Caco-2 (cell line): Measurements from ENCODE around the gene KNG1. TPM values are rescaled to one million over a fixed set of nuclear protein-coding genes. Genes with fewer than 3 reads are reported as not detected.

Experiments used
- BruUV-seq: library from RNA; stranded (reverse); fragments of 400-500 nt; replicated peaks from 2 replicates; lab custom pipeline; 2021; lab: Mats Ljungman, UMichigan
- CTCF ChIA-PET: fragments of 300-600 bp; sonication (Branson Sonifier 250); formaldehyde crosslinking; loops from one replicate; lab custom pipeline; 2022; ENCODE audit warnings: antibody characterized with exemption; lab: Charles Lee
- POLR2A ChIA-PET: fragments of 300-600 bp; sonication (Branson Sonifier 250); formaldehyde crosslinking; loops from one replicate; lab custom pipeline; 2022; ENCODE audit warnings: antibody characterized with exemption; lab: Charles Lee
- DNase-seq, 2 experiments: peaks; one replicate each; pipeline versions ENCODE4 v3.0.0 to v3.0.0-alpha.2; 2020 to 2022
- H3K27me3 ChIP-seq: replicated peaks from 2 replicates; pipeline ENCODE4 v1.6.0; 2011; ENCODE audit warnings: low read length; ENCODE audit not compliant: control insufficient read depth, insufficient read depth
- H3K36me3 ChIP-seq: 2 replicates; pipeline ENCODE4 v1.5.1; 2011; ENCODE audit warnings: low read length; ENCODE audit not compliant: control insufficient read depth, insufficient read depth
- H3K4me1 ChIP-seq: fragments of 250-450 bp; sonication (Bioruptor Pico); 2 replicates; pipeline ENCODE4 v1.5.1; 2020; ENCODE audit warnings: mild to moderate bottlenecking
- H3K4me3 ChIP-seq: 2 replicates; pipeline ENCODE4 v1.5.1; 2011; ENCODE audit warnings: low read depth, mild to moderate bottlenecking, control low read depth, low read length
- H3K9me3 ChIP-seq: fragments of 250-450 bp; sonication (Bioruptor Pico); 2 replicates; pipeline ENCODE4 v1.5.1; 2020; ENCODE audit warnings: mild to moderate bottlenecking, moderate library complexity
- H3K27ac Mint-ChIP-seq: one replicate; pipeline ENCODE4 v1.8.0; 2022; ENCODE audit warnings: mixed read lengths; ENCODE audit not compliant: unreplicated experiment
- H3K27me3 Mint-ChIP-seq: one replicate; pipeline ENCODE4 v1.8.0; 2022; ENCODE audit warnings: mixed read lengths; ENCODE audit not compliant: insufficient read depth, unreplicated experiment
- H3K36me3 Mint-ChIP-seq: one replicate; pipeline ENCODE4 v1.8.0; 2022; ENCODE audit warnings: mild to moderate bottlenecking, mixed read lengths; ENCODE audit not compliant: insufficient read depth, unreplicated experiment
- H3K4me1 Mint-ChIP-seq: one replicate; pipeline ENCODE4 v1.8.0; 2022; ENCODE audit warnings: low read depth, mixed read lengths; ENCODE audit not compliant: unreplicated experiment
- H3K4me3 Mint-ChIP-seq: one replicate; pipeline ENCODE4 v1.8.0; 2022; ENCODE audit warnings: mild to moderate bottlenecking, moderate library complexity, mixed read lengths; ENCODE audit not compliant: unreplicated experiment
- H3K9me3 Mint-ChIP-seq: one replicate; pipeline ENCODE4 v1.8.0; 2022; ENCODE audit warnings: mixed read lengths; ENCODE audit not compliant: unreplicated experiment
- intact Hi-C: fragments of 100-400 bp; cut with micrococcal nuclease; formaldehyde crosslinking; loops from one replicate; pipeline ENCODE4 v1.10.0; 2022; ENCODE audit not compliant: unreplicated experiment
- total RNA-seq: library from RNA; stranded (reverse); gene quantifications from 2 replicates; pipeline ENCODE4 v1.2.3, GENCODE V29; 2022
- TF ChIP-seq, protein P1 (sequence below), 2 experiments: fragments of 200-600 bp in 1 of 2; IDR thresholded peaks; 1 replicate in 1 of 2; 2 replicates in 1 of 2; pipeline versions ENCODE4 v1.5.1 to v1.8.0; 2011 to 2022; ENCODE audit warnings: antibody characterized with exemption in 1 of 2, control low read depth in 1 of 2, inconsistent platforms in 1 of 2, low read depth in 1 of 2, low read length in 1 of 2, mild to moderate bottlenecking in 1 of 2, moderate library complexity in 1 of 2; ENCODE audit not compliant: insufficient read depth in 1 of 2, severe bottlenecking in 1 of 2, unreplicated experiment in 1 of 2

Gene KNG1
- total RNA-seq, 1 experiment from 2014 or later, result 9.5 TPM

DNA sequence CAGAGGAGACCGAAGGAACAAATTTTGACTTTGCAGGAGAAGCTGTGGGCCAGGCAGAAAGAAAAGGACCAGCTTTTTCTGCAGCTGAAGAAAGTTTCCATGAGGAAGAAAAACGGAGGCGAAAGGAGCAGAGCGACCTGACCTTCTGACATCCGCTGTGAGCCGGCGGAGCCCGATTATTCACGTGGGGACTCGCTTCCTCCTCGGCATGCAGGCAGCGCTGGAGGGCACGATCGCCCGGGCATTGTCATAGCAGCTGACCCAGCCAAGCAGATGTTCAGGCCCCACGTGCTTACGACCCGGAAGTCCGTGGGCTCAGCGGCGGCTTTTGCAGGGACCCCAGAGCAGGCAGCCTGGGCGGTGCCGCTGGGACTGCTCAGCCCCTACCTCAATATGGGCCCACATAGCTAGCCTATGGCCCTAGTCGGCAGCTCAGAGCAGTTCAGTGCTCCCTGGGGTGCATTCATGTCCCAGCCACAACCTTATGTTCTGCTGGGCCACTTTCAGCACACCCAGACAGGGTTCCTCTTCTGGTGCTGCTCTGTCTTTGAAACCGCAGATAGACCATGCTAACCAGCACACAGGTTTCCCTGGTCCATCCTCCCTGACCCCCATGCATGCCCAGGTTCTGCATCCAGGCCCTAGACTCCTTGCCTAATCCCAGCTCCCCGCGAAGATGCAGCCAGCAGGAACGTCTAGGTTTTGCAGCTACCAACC lies 55.7 kb downstream of the KNG1 start:
- ChIA-PET POLR2A (no interaction called here), CTCF (no interaction called here)
- Mint-ChIP-seq H3K36me3 (no peaks in the 10 kb centered on the region), H3K27ac (no peak overlapping the region), H3K4me3 (peak overlapping the region; percentile 64), H3K4me1 (no peaks in the 10 kb centered on the region), H3K9me3 (no peaks in the 10 kb centered on the region), H3K27me3 (no peaks in the 10 kb centered on the region)
- intact Hi-C loops, result no loop called here
- no peaks in the 10 kb centered on the region for H3K9me3 ChIP-seq
- no peak for DNase-seq
- TF ChIP-seq, protein P1, sequence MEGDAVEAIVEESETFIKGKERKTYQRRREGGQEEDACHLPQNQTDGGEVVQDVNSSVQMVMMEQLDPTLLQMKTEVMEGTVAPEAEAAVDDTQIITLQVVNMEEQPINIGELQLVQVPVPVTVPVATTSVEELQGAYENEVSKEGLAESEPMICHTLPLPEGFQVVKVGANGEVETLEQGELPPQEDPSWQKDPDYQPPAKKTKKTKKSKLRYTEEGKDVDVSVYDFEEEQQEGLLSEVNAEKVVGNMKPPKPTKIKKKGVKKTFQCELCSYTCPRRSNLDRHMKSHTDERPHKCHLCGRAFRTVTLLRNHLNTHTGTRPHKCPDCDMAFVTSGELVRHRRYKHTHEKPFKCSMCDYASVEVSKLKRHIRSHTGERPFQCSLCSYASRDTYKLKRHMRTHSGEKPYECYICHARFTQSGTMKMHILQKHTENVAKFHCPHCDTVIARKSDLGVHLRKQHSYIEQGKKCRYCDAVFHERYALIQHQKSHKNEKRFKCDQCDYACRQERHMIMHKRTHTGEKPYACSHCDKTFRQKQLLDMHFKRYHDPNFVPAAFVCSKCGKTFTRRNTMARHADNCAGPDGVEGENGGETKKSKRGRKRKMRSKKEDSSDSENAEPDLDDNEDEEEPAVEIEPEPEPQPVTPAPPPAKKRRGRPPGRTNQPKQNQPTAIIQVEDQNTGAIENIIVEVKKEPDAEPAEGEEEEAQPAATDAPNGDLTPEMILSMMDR (IDR thresholded peaks at IDR 0.05; ENCODE audit: insufficient read depth in 1 of 2, low read depth in 1 of 2, low read length in 1 of 2, severe bottlenecking in 1 of 2, unreplicated experiment in 1 of 2), result no peak
- no peaks in the 10 kb centered on the region for H3K36me3 ChIP-seq
- H3K27me3 ChIP-seq, result no peaks in the 10 kb centered on the region
- no TSS peak for BruUV-seq
- peak overlapping the region; percentile 30 for H3K4me3 ChIP-seq
- H3K4me1 ChIP-seq, result no peaks in the 10 kb centered on the region

DNA sequence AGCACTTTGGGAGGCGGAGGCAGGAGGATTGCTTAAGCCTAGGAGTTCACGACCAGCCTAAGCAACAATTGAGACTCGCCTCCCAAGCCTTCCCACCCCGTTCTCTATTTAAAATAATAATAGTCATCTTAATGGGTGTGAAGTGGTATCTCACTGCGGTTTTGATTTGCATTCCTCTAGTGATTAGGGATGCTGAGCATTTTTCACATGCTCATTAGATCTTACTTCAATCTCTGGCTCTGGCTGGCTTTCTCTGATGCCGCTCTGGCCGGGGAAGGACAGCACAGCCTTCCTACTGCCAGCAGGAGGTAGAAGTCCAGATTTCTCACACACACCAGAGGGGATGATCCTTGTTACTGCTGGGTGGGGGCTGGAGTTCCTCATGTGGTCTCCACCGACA lies 58.8 kb downstream of the KNG1 start:
- Histone ChIP-seq H3K4me3 (no peak overlapping the region), H3K4me1 (no peaks in the 10 kb centered on the region), H3K9me3 (no peaks in the 10 kb centered on the region), H3K27me3 (no peaks in the 10 kb centered on the region), H3K36me3 (no peaks in the 10 kb centered on the region)
- Mint-ChIP-seq H3K36me3 (no peaks in the 10 kb centered on the region), H3K27me3 (no peaks in the 10 kb centered on the region), H3K4me1 (no peaks in the 10 kb centered on the region), H3K4me3 (no peak overlapping the region), H3K9me3 (no peaks in the 10 kb centered on the region), H3K27ac (no peak overlapping the region)
- BruUV-seq, result no TSS peak
- POLR2A ChIA-PET, result no interaction called here
- intact Hi-C loops, result no loop called here
- no peak for DNase-seq
- TF ChIP-seq, protein P1 (IDR thresholded peaks at IDR 0.05; ENCODE audit: insufficient read depth in 1 of 2, low read depth in 1 of 2, low read length in 1 of 2, severe bottlenecking in 1 of 2, unreplicated experiment in 1 of 2), result no peak
- CTCF ChIA-PET, result no interaction called here

DNA sequence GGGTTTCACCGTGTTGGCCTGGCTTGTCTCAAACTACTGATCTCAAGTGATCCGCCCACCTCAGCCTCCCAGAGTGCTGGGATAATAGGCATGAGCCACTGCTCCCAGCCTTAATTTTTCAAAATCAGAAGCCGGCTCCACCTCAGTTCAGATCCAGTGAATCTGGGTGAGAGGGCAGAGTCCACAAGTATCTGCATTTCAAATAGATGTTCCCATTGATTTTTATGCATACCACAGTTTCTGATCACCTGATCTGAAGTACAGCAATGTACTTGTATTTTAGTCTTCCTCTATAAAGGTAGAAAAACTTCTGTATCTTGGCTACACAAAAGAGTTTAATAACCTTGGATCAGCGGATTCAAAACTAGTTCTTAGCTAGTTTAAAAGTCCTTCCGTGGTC lies 62.0 kb downstream of the KNG1 start:
- Mint-ChIP-seq H3K27ac (no peak overlapping the region), H3K36me3 (peaks cover 15% of the 10 kb centered on the region), H3K27me3 (no peaks in the 10 kb centered on the region), H3K4me1 (peaks cover 5% of the 10 kb centered on the region), H3K4me3 (no peak overlapping the region), H3K9me3 (no peaks in the 10 kb centered on the region)
- ChIA-PET POLR2A (no interaction called here), CTCF (no interaction called here)
- H3K4me1 ChIP-seq, result 0 out of 2 replicates have a peak, but pooled peaks cover 5% of the 10 kb centered on the region
- TF ChIP-seq, protein P1 (IDR thresholded peaks at IDR 0.05; ENCODE audit: insufficient read depth in 1 of 2, low read depth in 1 of 2, low read length in 1 of 2, severe bottlenecking in 1 of 2, unreplicated experiment in 1 of 2), result no peak
- no peaks in the 10 kb centered on the region for H3K36me3 ChIP-seq
- no peaks in the 10 kb centered on the region for H3K9me3 ChIP-seq
- no peak overlapping the region for H3K4me3 ChIP-seq
- intact Hi-C loops, result no loop called here
- H3K27me3 ChIP-seq, result no peaks in the 10 kb centered on the region
- DNase-seq, result no peak
- no TSS peak for BruUV-seq
